Kidney (tissue), 14 donors: ENCODE measurements around the gene CACNB1. TPM values are rescaled to one million over a fixed set of nuclear protein-coding genes. Genes with fewer than 3 reads are reported as not detected.

Source experiments
- DNase-seq, 5 donors: peaks; one replicate each; pipeline ENCODE4 v3.0.0-alpha.2; 2013 to 2020
- FAIRE-seq: peaks from 2 replicates; lab custom pipeline; 2012; peaks lifted over from hg19 to GRCh38; lab: Jason Lieb, UNC
- H3K27ac ChIP-seq, 2 donors: one replicate each; pipeline ENCODE4 v1.7.0; 2013; ENCODE audit warnings: low read depth in 2 of 2, low read length in 2 of 2, inconsistent platforms in 1 of 2
- H3K27me3 ChIP-seq: one replicate; pipeline ENCODE4 v1.7.1; 2013; ENCODE audit warnings: low read length, inconsistent platforms; ENCODE audit not compliant: control insufficient read depth, insufficient read depth
- H3K36me3 ChIP-seq, 3 donors: one replicate each; pipeline versions ENCODE4 v1.7.0 to v1.7.1; 2013; ENCODE audit warnings: low read length in 3 of 3, control low read depth in 1 of 3, inconsistent platforms in 1 of 3; ENCODE audit not compliant: insufficient read depth in 3 of 3, control insufficient read depth in 2 of 3
- H3K4me1 ChIP-seq, 3 donors: one replicate each; pipeline versions ENCODE4 v1.7.0 to v1.7.1; 2013; ENCODE audit warnings: low read length in 3 of 3, inconsistent platforms in 1 of 3, low read depth in 1 of 3; ENCODE audit not compliant: control insufficient read depth in 2 of 3, insufficient read depth in 2 of 3
- H3K4me3 ChIP-seq, 3 donors: one replicate each; pipeline versions ENCODE4 v1.7.0 to v1.8.1; 2013; ENCODE audit warnings: low read length in 3 of 3, control low read depth in 1 of 3, inconsistent platforms in 1 of 3
- H3K9ac ChIP-seq, 3 donors: one replicate each; pipeline versions ENCODE4 v1.7.0 to v1.7.1; 2013; ENCODE audit warnings: low read length in 3 of 3, control low read depth in 1 of 3, inconsistent platforms in 1 of 3
- H3K9me3 ChIP-seq, 3 donors: one replicate each; pipeline versions ENCODE4 v1.7.0 to v1.7.1; 2013; ENCODE audit warnings: low read length in 3 of 3, control low read depth in 1 of 3, inconsistent platforms in 1 of 3; ENCODE audit not compliant: control insufficient read depth in 2 of 3, insufficient read depth in 1 of 3
- CTCF ChIP-seq: IDR thresholded peaks from 3 replicates; pipeline ENCODE4 v1.5.1; 2012; ENCODE audit warnings: mild to moderate bottlenecking, moderate library complexity, borderline replicate concordance; ENCODE audit not compliant: insufficient read depth; ENCODE audit errors: extremely low read depth
- intact Hi-C: fragments of 100-400 bp; cut with DNase I; formaldehyde crosslinking; loops from one replicate; pipeline ENCODE4 v1.11.1; 2022
- polyA plus RNA-seq: library from polyadenylated mRNA; stranded (reverse); fragments of 350-450 nt; fragmentation: Illumina TruSeq; extraction: RNeasy Lipid Tissue Mini Kit (QIAGEN cat#74804); gene quantifications from one replicate; pipeline ENCODE4 v1.2.3, GENCODE V29; 2014; ENCODE audit warnings: low read depth, low replicate concordance; ENCODE audit not compliant: insufficient read depth
- total RNA-seq: library from RNA; stranded (reverse); fragmentation: NEBNext Ultra II Directional; extraction: Animal tissue kit (Norgen Biotek cat#: 25700); gene quantifications from one replicate; pipeline ENCODE4 v1.2.1, GENCODE V29; 2021
- donor health status: control.
- donor health status: control.
- donor health status: control.
- donor health status: control.
- donor health status: control.
- donor health status: DM: yes; HTN: yes; CAD: no.
- donor health status: Normal renal cell carcinoma (clear cell type).

CACNB1 gene
- total and polyA plus RNA-seq, 2 donors from 2014 or later = 1.4 to 9.9 TPM

GRCh38 chr17:39213852-39214251 is 16.4 kb upstream of the CACNB1 start:
- no peak overlapping the region for H3K4me3 ChIP-seq
- FAIRE-seq (no peak), DNase-seq (peak in 1 of 5 donors; percentile 87)
- TF ChIP-seq CTCF = no peak
- no peak overlapping the region for H3K9ac ChIP-seq
- no peaks in the 10 kb centered on the region for H3K27me3 ChIP-seq
- intact Hi-C loops = no loop called here
- no peak overlapping the region for H3K27ac ChIP-seq
- no peaks in the 10 kb centered on the region for H3K36me3 ChIP-seq
- H3K9me3 ChIP-seq = no peaks in the 10 kb centered on the region
- H3K4me1 ChIP-seq = peaks cover 0 to 13% (median 0%) of the 10 kb centered on the region in 3 donors

- DNase-seq = peak in 1 of 5 donors; percentile 83
- Histone ChIP-seq H3K9me3 (no peaks in the 10 kb centered on the region), H3K4me1 (peaks cover 0 to 15% (median 0%) of the 10 kb centered on the region in 3 donors), H3K4me3 (no peak overlapping the region), H3K27me3 (no peaks in the 10 kb centered on the region), H3K36me3 (no peaks in the 10 kb centered on the region), H3K27ac (no peak overlapping the region), H3K9ac (no peak overlapping the region)
- intact Hi-C loops = no loop called here
- FAIRE-seq = no peak
- TF ChIP-seq CTCF = no peak
These were observed 15.5 kb upstream of the CACNB1 start for GRCh38 chr17:39212841-39213480.

GRCh38 chr17:39212195-39212810 is 14.8 kb upstream of the CACNB1 start:
- H3K27me3 ChIP-seq = no peaks in the 10 kb centered on the region
- H3K27ac ChIP-seq = no peak overlapping the region
- peak in 1 of 5 donors; percentile 50 for DNase-seq
- H3K4me3 ChIP-seq = no peak overlapping the region
- no peaks in the 10 kb centered on the region for H3K9me3 ChIP-seq
- no peak for TF ChIP-seq CTCF
- peaks cover 0 to 15% (median 0%) of the 10 kb centered on the region in 3 donors for H3K4me1 ChIP-seq
- FAIRE-seq = no peak
- H3K9ac ChIP-seq = no peak overlapping the region
- no peaks in the 10 kb centered on the region for H3K36me3 ChIP-seq
- intact Hi-C loops = no loop called here
